ENCODE measurements around the gene ESR2. TPM values are rescaled to one million over a fixed set of nuclear protein-coding genes. Genes with fewer than 3 reads are reported as not detected.

Gene ESR2
- total RNA-seq, 4 donors from 2014 or later: 1.4 to 1.6 (median 1.5) TPM

GRCh38 chr14:64246688-64247087 is 47.5 kb downstream of the ESR2 start:
- ATAC-seq (ENCODE audit: low FRiP score) (no peak), DNase-seq (ENCODE audit: low spot score) (no peak)
- no peak for TF ChIP-seq CTCF (IDR thresholded peaks at IDR 0.05)

GRCh38 chr14:64245491-64245890 is 48.7 kb downstream of the ESR2 start:
- ATAC-seq (ENCODE audit: low FRiP score) (no peak), DNase-seq (ENCODE audit: low spot score) (no peak)
- TF ChIP-seq CTCF (IDR thresholded peaks at IDR 0.05): no peak

- no peak for TF ChIP-seq CTCF (IDR thresholded peaks at IDR 0.05)
- ATAC-seq (ENCODE audit: low FRiP score): no peak
- DNase-seq (ENCODE audit: low spot score): no peak
Measured at GRCh38 chr14:64244279-64244678, 49.9 kb downstream of the ESR2 start.

GRCh38 chr14:64238631-64239030 is 55.5 kb downstream of the ESR2 start:
- DNase-seq (ENCODE audit: low spot score) (no peak), ATAC-seq (ENCODE audit: low FRiP score) (no peak)
- no peak for TF ChIP-seq CTCF (IDR thresholded peaks at IDR 0.05)

GRCh38 chr14:64238049-64238448 is 56.1 kb downstream of the ESR2 start:
- ATAC-seq (ENCODE audit: low FRiP score): no peak
- TF ChIP-seq CTCF (IDR thresholded peaks at IDR 0.05): no peak

GRCh38 chr14:64235652-64236640 is 58.2 kb downstream of the ESR2 start:
- no peak for TF ChIP-seq CTCF (IDR thresholded peaks at IDR 0.05)
- no peak for DNase-seq (ENCODE audit: low spot score)
- no peak for ATAC-seq (ENCODE audit: low FRiP score)

More at GRCh38 chr14:64238049-64238448, 56.1 kb downstream of the ESR2 start:
- no peak for DNase-seq (ENCODE audit: low spot score)

All from omental fat pad (tissue), 4 donors.